NAMALWA (cell line): ENCODE results near the gene CCDC47.
"Not testable (repeated sequence)": the region's sequence is repeated elsewhere in the genome, so short reads cannot be mapped to it uniquely, and the experiment has no call there.

ENCODE experiments used
- DNase-seq: peaks from one replicate; pipeline ENCODE4 v3.0.0-alpha.2; 2015; ENCODE audit warnings: low spot score

CCDC47 gene

GRCh38 chr17:63735691-63736090, 37.7 kb downstream of the CCDC47 start:
- no peak for DNase-seq

- no peak for DNase-seq
Measured at GRCh38 chr17:63722403-63722802, 51.0 kb downstream of the CCDC47 start.

- not testable (repeated sequence) for DNase-seq
Measured at GRCh38 chr17:63720194-63720593, 53.2 kb downstream of the CCDC47 start.

GRCh38 chr17:63718988-63719387, 54.4 kb downstream of the CCDC47 start:
- no peak for DNase-seq

GRCh38 chr17:63716426-63716825, 57.0 kb downstream of the CCDC47 start:
- DNase-seq = no peak

- DNase-seq = no peak
Measured at GRCh38 chr17:63714550-63715277, 58.7 kb downstream of the CCDC47 start.

GRCh38 chr17:63709110-63709509, 64.3 kb downstream of the CCDC47 start:
- DNase-seq = no peak

- DNase-seq = no peak
Measured at GRCh38 chr17:63707151-63707550, 66.2 kb downstream of the CCDC47 start.

GRCh38 chr17:63706336-63707082, 66.9 kb downstream of the CCDC47 start:
- no peak for DNase-seq

GRCh38 chr17:63705657-63706056, 67.7 kb downstream of the CCDC47 start:
- DNase-seq = no peak

- no peak for DNase-seq
Measured at GRCh38 chr17:63704836-63705235, 68.6 kb downstream of the CCDC47 start.

- DNase-seq = no peak
Measured at GRCh38 chr17:63704259-63704576, 69.2 kb downstream of the CCDC47 start.

GRCh38 chr17:63703556-63704258, 69.7 kb downstream of the CCDC47 start:
- DNase-seq = no peak

GRCh38 chr17:63703029-63703428, 70.4 kb downstream of the CCDC47 start:
- DNase-seq = no peak

GRCh38 chr17:63702721-63703015, 70.7 kb downstream of the CCDC47 start:
- DNase-seq = no peak

- DNase-seq = peak; percentile 76
Measured at GRCh38 chr17:63701868-63702720, 71.3 kb downstream of the CCDC47 start.

- DNase-seq = peak; percentile 63
Measured at GRCh38 chr17:63701456-63701820, 72.0 kb downstream of the CCDC47 start.

- DNase-seq = peak; percentile 77
Measured at GRCh38 chr17:63700528-63701455, 72.6 kb downstream of the CCDC47 start.

- peak; percentile 65 for DNase-seq
Measured at GRCh38 chr17:63699638-63700527, 73.5 kb downstream of the CCDC47 start, which contains the start of gene LIMD2. Gene LIMD2, minus strand, starts transcription at chr17:63700125. Its CDS starts 827 bp downstream, at chr17:63699298.
